Spleen (tissue), 13 donors: ENCODE measurements around the gene KCNB1. TPM values are rescaled to one million over a fixed set of nuclear protein-coding genes. Genes with fewer than 3 reads are reported as not detected.

Source experiments
- DNase-seq: peaks from one replicate; pipeline ENCODE4 v3.0.0-alpha.2; 2020
- H3K27ac ChIP-seq, 8 donors: fragments of 200-600 bp; sonication (generic) in 7 of 8; 1 replicate in 4 of 8; 2 replicates in 4 of 8; pipeline versions ENCODE4 v1.5.0 to v1.8.0; 2016 to 2021; ENCODE audit warnings: inconsistent platforms in 4 of 8, mild to moderate bottlenecking in 4 of 8, moderate library complexity in 1 of 8
- H3K27me3 ChIP-seq, 7 donors: fragments of 200-600 bp; sonication (generic) in 6 of 7; replicated peaks in 1 of 7; 1 replicate in 4 of 7; 2 replicates in 3 of 7; pipeline versions ENCODE4 v1.5.0 to v1.8.0; 2016 to 2021; ENCODE audit warnings: inconsistent platforms in 3 of 7, mild to moderate bottlenecking in 1 of 7
- H3K36me3 ChIP-seq, 6 donors: fragments of 200-600 bp; sonication (generic) in 5 of 6; 1 replicate in 4 of 6; 2 replicates in 2 of 6; pipeline versions ENCODE4 v1.5.0 to v1.8.0; 2016 to 2021; ENCODE audit warnings: inconsistent platforms in 2 of 6
- H3K4me1 ChIP-seq, 6 donors: fragments of 200-600 bp; sonication (generic) in 5 of 6; 1 replicate in 3 of 6; 2 replicates in 3 of 6; pipeline versions ENCODE4 v1.5.0 to v1.8.0; 2016 to 2021; ENCODE audit warnings: inconsistent platforms in 3 of 6
- H3K4me3 ChIP-seq, 8 donors: fragments of 200-600 bp; sonication (generic) in 7 of 8; 1 replicate in 4 of 8; 2 replicates in 4 of 8; pipeline versions ENCODE4 v1.5.0 to v1.8.0; 2016 to 2021; ENCODE audit warnings: inconsistent platforms in 4 of 8, mild to moderate bottlenecking in 4 of 8, moderate library complexity in 2 of 8
- H3K9me3 ChIP-seq, 8 donors: fragments of 200-600 bp; sonication (generic) in 7 of 8; 1 replicate in 4 of 8; 2 replicates in 4 of 8; pipeline versions ENCODE4 v1.5.0 to v1.8.0; 2016 to 2021; ENCODE audit warnings: inconsistent platforms in 4 of 8
- CTCF ChIP-seq, 11 experiments: fragments of 200-600 bp in 7 of 11; fragments of 450-650 bp in 4 of 11; sonication (generic) in 4 of 11; IDR thresholded peaks in 8 of 11; conservative IDR thresholded peaks in 3 of 11; 1 replicate in 7 of 11; 2 replicates in 4 of 11; pipeline versions ENCODE4 v1.4.0 to v1.8.0; 2016 to 2021; ENCODE audit warnings: antibody characterized with exemption in 11 of 11, inconsistent platforms in 4 of 11, mild to moderate bottlenecking in 1 of 11
- POLR2A ChIP-seq, 3 donors: fragments of 450-650 bp; IDR thresholded peaks; one replicate each; pipeline ENCODE4 v1.5.1; 2017; ENCODE audit warnings: antibody characterized with exemption in 3 of 3, mild to moderate bottlenecking in 1 of 3
- POLR2AphosphoS5 ChIP-seq, 3 donors: sonication (generic); formaldehyde crosslinking; IDR thresholded peaks; one replicate each; pipeline ENCODE4 v1.5.1; 2017; ENCODE audit warnings: antibody characterized with exemption in 3 of 3
- WGBS, 5 donors: extraction: QIAGEN DNeasy Blood & Tissue Kit in 3 of 5; methylation state at CpG; one replicate each; pipeline versions ENCODE4 v1.1.5 to v1.1.7; 2013 to 2018; 5-methylcytosine and 5-hydroxymethylcytosine counted together
- intact Hi-C: fragments of 100-400 bp; cut with DNase I; formaldehyde crosslinking; loops from one replicate; pipeline ENCODE4 v1.15.0; 2023; ENCODE audit warnings: low total_unique reads
- long read RNA-seq, 2 donors: transcript quantifications; one replicate each; lab custom pipeline, GENCODE V29; 2026
- polyA plus RNA-seq, 3 donors: library from polyadenylated mRNA; stranded (reverse); fragments of 200-250 nt; gene quantifications; one replicate each; pipeline ENCODE4 v1.2.1, GENCODE V29; 2013
- total RNA-seq, 7 donors: library from RNA; depleted of rRNA in 3 of 7; stranded (reverse); fragments of >200 nt in 3 of 7; fragmentation: NEBNext Ultra II Directional in 4 of 7; extraction: Animal tissue kit (Norgen Biotek cat#: 25700) in 4 of 7; gene quantifications; one replicate each; pipeline versions ENCODE4 v1.1.0 to v1.2.1, GENCODE V29; 2016 to 2021
- donor health status: healthy with polysubstance abuse.
- donor health status: DM: no; HTN: no; CAD: no; lungs with moderate emphysema.
- donor health status: DM: no; HTN: no; CAD: no.
- donor health status: Bipolar disorder and iron deficiency.
- donor health status: healthy.
- donor health status: DM: no; HTN: no; CAD: no.
- donor health status: DM: yes; HTN: yes; CAD: no.

The KCNB1 gene
- 1 to 10 TPM in 4 of 7 donors, under 1 TPM in 3; 0.07 to 3.2 (median 1.4) TPM for total RNA-seq
- polyA plus RNA-seq, result under 1 TPM; 0.02 to 0.13 (median 0.06) TPM
- long read RNA-seq, donor 1, full-length matches to known transcripts, result 1 of 1 reads
- long read RNA-seq, donor 1, partial matches to known transcripts, result 0 of 1 reads
- long read RNA-seq, donor 1, other reads (novel, unspliced or antisense), result 0 of 1 reads
- long read RNA-seq, donor 2, result 0 reads

GRCh38 chr20:49482621-49483017, at the start of gene KCNB1:
TSS of gene KCNB1 (minus strand) at chr20:49482668. CDS start at chr20:49482480, 188 bp downstream.
- Histone ChIP-seq H3K27ac (no peak within 1 kb of the TSS), H3K9me3 (peaks cover 0 to 7% (median 0%) of the 10 kb centered on the region in 8 donors), H3K4me3 (peak within 1 kb of the TSS in 7 of 8 donors; percentile 7 to 68 (median 23)), H3K27me3 (peaks cover 0 to 94% (median 39%) of the 10 kb centered on the region in 7 donors), H3K36me3 (no peaks in the 10 kb centered on the region), H3K4me1 (peaks cover 0 to 29% (median 17%) of the 10 kb centered on the region in 6 donors)
- 3 to 7% (median 5%) methylated on average over 23 to 34 of the region's 34 CpGs for WGBS, 5 donors
- TF ChIP-seq POLR2A (IDR thresholded peaks at IDR 0.05), result no peak
- peak in 2 of 3 donors; percentile 13 to 37 for TF ChIP-seq POLR2AphosphoS5 (IDR thresholded peaks at IDR 0.05)
- no peak for TF ChIP-seq CTCF (IDR thresholded peaks at IDR 0.05 in 8 of 11, conservative IDR thresholded peaks at IDR 0.05 in 3 of 11)
- DNase-seq, result no peak
- intact Hi-C loops, result no loop called here

GRCh38 chr20:49529470-49529869, 47.0 kb upstream of the KCNB1 start:
- no peak overlapping the region for H3K4me3 ChIP-seq
- H3K27me3 ChIP-seq, result peaks cover 0 to 9% (median 0%) of the 10 kb centered on the region in 7 donors
- 69 to 87% (median 84%) methylated on average over 5 of the region's 5 CpGs for WGBS, 5 donors
- peaks cover 0 to 7% (median 5%) of the 10 kb centered on the region in 8 donors for H3K9me3 ChIP-seq
- intact Hi-C loops, result no loop called here
- no peak for TF ChIP-seq POLR2A (IDR thresholded peaks at IDR 0.05)
- no peak for TF ChIP-seq CTCF (IDR thresholded peaks at IDR 0.05 in 8 of 11, conservative IDR thresholded peaks at IDR 0.05 in 3 of 11)
- TF ChIP-seq POLR2AphosphoS5 (IDR thresholded peaks at IDR 0.05), result no peak
- H3K4me1 ChIP-seq, result peaks cover 0 to 6% (median 5%) of the 10 kb centered on the region in 6 donors
- DNase-seq, result no peak
- no peak overlapping the region for H3K27ac ChIP-seq
- no peaks in the 10 kb centered on the region for H3K36me3 ChIP-seq

- intact Hi-C loops, result no loop called here
- Histone ChIP-seq H3K4me1 (no peaks in the 10 kb centered on the region), H3K36me3 (no peaks in the 10 kb centered on the region), H3K27ac (no peak overlapping the region), H3K9me3 (peaks cover 0 to 14% (median 9%) of the 10 kb centered on the region in 8 donors), H3K4me3 (no peak overlapping the region), H3K27me3 (peaks cover 0 to 18% (median 0%) of the 10 kb centered on the region in 7 donors)
- no peak for TF ChIP-seq POLR2AphosphoS5 (IDR thresholded peaks at IDR 0.05)
- TF ChIP-seq CTCF (IDR thresholded peaks at IDR 0.05 in 8 of 11, conservative IDR thresholded peaks at IDR 0.05 in 3 of 11), result no peak
- 70 to 85% (median 83%) methylated on average over 2 of the region's 2 CpGs for WGBS, 5 donors
- DNase-seq, result no peak
Measured at GRCh38 chr20:49526568-49526967, 44.1 kb upstream of the KCNB1 start.

GRCh38 chr20:49526056-49526455, 43.6 kb upstream of the KCNB1 start:
- intact Hi-C loops, result no loop called here
- H3K9me3 ChIP-seq, result peaks cover 0 to 14% (median 9%) of the 10 kb centered on the region in 8 donors
- 92 to 97% (median 95%) methylated on average over 6 of the region's 6 CpGs for WGBS, 5 donors
- no peaks in the 10 kb centered on the region for H3K4me1 ChIP-seq
- peaks cover 0 to 18% (median 0%) of the 10 kb centered on the region in 7 donors for H3K27me3 ChIP-seq
- no peak overlapping the region for H3K27ac ChIP-seq
- DNase-seq, result no peak
- H3K4me3 ChIP-seq, result no peak overlapping the region
- TF ChIP-seq POLR2AphosphoS5 (IDR thresholded peaks at IDR 0.05) (no peak), CTCF (IDR thresholded peaks at IDR 0.05 in 8 of 11, conservative IDR thresholded peaks at IDR 0.05 in 3 of 11) (no peak), POLR2A (IDR thresholded peaks at IDR 0.05) (no peak)
- H3K36me3 ChIP-seq, result no peaks in the 10 kb centered on the region
